KMS-11 (cell line): ENCODE results near the gene ZNF280D.

Experiments
- H2AFZ ChIP-seq: fragments of 200-600 bp; sonication (generic); 2 replicates; pipeline ENCODE4 v1.6.1; 2016; ENCODE audit warnings: antibody characterized with exemption, mixed run types, low read depth
- H3K27ac ChIP-seq: fragments of 200-600 bp; sonication (generic); 2 replicates; pipeline ENCODE4 v1.6.1; 2016; ENCODE audit warnings: mild to moderate bottlenecking, mixed run types
- H3K27me3 ChIP-seq: fragments of 200-600 bp; sonication (generic); 2 replicates; pipeline ENCODE4 v1.6.1; 2017; ENCODE audit warnings: mild to moderate bottlenecking, low read depth, mixed run types, moderate library complexity; ENCODE audit not compliant: insufficient read depth
- H3K36me3 ChIP-seq: fragments of 200-600 bp; sonication (generic); 2 replicates; pipeline ENCODE4 v1.6.1; 2017; ENCODE audit warnings: mild to moderate bottlenecking, mixed run types; ENCODE audit not compliant: insufficient read depth
- H3K4me1 ChIP-seq: fragments of 200-600 bp; sonication (generic); 2 replicates; pipeline ENCODE4 v1.6.1; 2016; ENCODE audit warnings: mild to moderate bottlenecking, low read depth, mixed run types; ENCODE audit not compliant: poor library complexity, severe bottlenecking
- H3K4me2 ChIP-seq: fragments of 200-600 bp; sonication (generic); 2 replicates; pipeline ENCODE4 v1.7.0; 2016; ENCODE audit warnings: mild to moderate bottlenecking, mixed run types
- H3K4me3 ChIP-seq: fragments of 200-600 bp; sonication (generic); IDR thresholded peaks from 2 replicates; pipeline ENCODE4 v1.6.1; 2017; ENCODE audit warnings: low read depth, low read length, mixed read lengths; ENCODE audit not compliant: insufficient read depth
- H3K79me2 ChIP-seq: fragments of 200-600 bp; sonication (generic); 2 replicates; pipeline ENCODE4 v1.6.1; 2016; ENCODE audit warnings: low read depth, mixed run types; ENCODE audit not compliant: insufficient read depth
- H3K9ac ChIP-seq: fragments of 200-600 bp; sonication (generic); 2 replicates; pipeline ENCODE4 v1.6.1; 2016; ENCODE audit warnings: mild to moderate bottlenecking, mixed run types
- H4K20me1 ChIP-seq: fragments of 200-600 bp; sonication (generic); 2 replicates; pipeline ENCODE4 v1.6.1; 2016; ENCODE audit warnings: mild to moderate bottlenecking, mixed run types; ENCODE audit not compliant: insufficient read depth
- CTCF ChIP-seq: fragments of 200-600 bp; sonication (generic); conservative IDR thresholded peaks from 2 replicates; pipeline ENCODE4 v1.6.1; 2017; ENCODE audit warnings: low read depth, mild to moderate bottlenecking, antibody characterized with exemption, low read length, moderate library complexity, mixed read lengths

The ZNF280D gene

DNA sequence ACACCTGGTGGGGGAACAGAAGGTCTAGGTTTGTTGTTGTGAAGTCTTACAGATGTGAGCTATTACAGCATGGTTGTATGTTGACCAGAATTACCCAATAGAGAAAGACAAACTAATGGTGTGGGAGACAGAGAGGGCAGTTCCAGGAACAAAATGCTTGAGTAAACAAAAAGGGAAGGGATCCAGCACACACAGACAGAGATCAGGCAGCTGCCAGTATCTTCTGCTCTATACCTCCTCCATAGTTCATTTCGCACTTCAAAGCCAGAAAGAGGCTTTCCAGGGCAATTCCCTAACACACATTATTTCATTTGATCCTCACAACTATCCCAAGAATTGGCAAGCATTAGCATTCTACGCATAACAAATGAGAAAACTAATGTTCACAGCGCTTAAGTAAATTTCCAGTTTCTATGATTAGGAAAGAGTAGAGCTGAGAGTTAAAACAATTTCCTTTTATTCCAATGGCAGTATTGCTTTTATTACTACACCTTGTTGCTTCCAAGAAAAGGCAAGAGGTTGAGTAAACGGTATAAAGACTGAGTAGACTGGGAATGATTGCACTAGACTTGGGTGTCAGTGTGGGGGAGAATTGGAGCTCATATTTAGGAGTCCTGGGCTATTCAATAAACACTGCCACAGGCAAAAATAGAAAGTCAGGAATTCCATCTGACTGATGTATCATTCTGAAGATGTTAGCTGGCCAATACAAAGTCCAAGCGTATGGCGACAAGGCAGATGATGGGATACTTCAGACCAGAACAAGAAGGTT is 39.7 kb upstream of the ZNF280D start:
- Histone ChIP-seq H3K79me2 (no peaks in the 10 kb centered on the region), H3K27me3 (no peaks in the 10 kb centered on the region), H3K27ac (no peak overlapping the region), H3K36me3 (no peaks in the 10 kb centered on the region), H2AFZ (no peak overlapping the region), H3K9ac (no peak overlapping the region), H4K20me1 (no peaks in the 10 kb centered on the region), H3K4me1 (no peaks in the 10 kb centered on the region), H3K4me2 (no peak overlapping the region), H3K4me3 (no peak overlapping the region)
- TF ChIP-seq CTCF = no peak

DNA sequence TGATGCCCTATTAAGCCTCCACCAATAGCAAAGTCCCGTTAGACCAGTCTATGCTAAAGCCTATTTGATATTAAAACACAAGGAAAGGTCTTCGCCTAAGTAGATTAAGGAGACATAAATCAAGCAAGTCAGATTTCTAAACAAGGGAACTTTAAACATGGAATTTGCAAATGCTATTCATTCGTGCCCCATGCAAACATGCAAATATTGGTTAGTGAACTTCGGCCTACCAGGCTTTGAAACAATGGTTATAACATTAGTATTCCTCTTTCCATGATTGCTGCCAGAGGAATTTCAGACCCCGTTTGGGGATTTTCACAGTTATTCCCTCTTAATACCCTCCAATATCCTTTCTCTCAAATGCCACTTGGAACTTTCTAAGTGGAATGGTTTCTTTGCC is 36.9 kb upstream of the ZNF280D start:
- no peak for TF ChIP-seq CTCF
- no peak overlapping the region for H2AFZ ChIP-seq

GRCh38 chr15:56767315-56767714 is 34.0 kb upstream of the ZNF280D start:
- Histone ChIP-seq H3K4me2 (no peak overlapping the region), H3K27me3 (no peaks in the 10 kb centered on the region), H3K4me1 (peaks cover 7% of the 10 kb centered on the region), H3K4me3 (no peak overlapping the region), H2AFZ (no peak overlapping the region), H3K27ac (no peak overlapping the region), H4K20me1 (no peaks in the 10 kb centered on the region), H3K9ac (no peak overlapping the region), H3K79me2 (no peaks in the 10 kb centered on the region), H3K36me3 (no peaks in the 10 kb centered on the region)
- TF ChIP-seq CTCF = no peak

More for the DNA sequence above, 36.9 kb upstream of the ZNF280D start:
- H4K20me1 ChIP-seq = no peaks in the 10 kb centered on the region
- no peak overlapping the region for H3K4me2 ChIP-seq
- no peaks in the 10 kb centered on the region for H3K27me3 ChIP-seq
- no peak overlapping the region for H3K27ac ChIP-seq
- H3K9ac ChIP-seq = no peak overlapping the region
- H3K4me3 ChIP-seq = no peak overlapping the region
- no peaks in the 10 kb centered on the region for H3K79me2 ChIP-seq
- H3K4me1 ChIP-seq = peaks cover 4% of the 10 kb centered on the region
- no peaks in the 10 kb centered on the region for H3K36me3 ChIP-seq

- TF ChIP-seq CTCF = no peak
Measured at GRCh38 chr15:56765251-56765650, 31.9 kb upstream of the ZNF280D start.

More at GRCh38 chr15:56765251-56765650, 31.9 kb upstream of the ZNF280D start:
- H3K4me1 ChIP-seq = peaks cover 7% of the 10 kb centered on the region
- no peak overlapping the region for H2AFZ ChIP-seq
- no peak overlapping the region for H3K4me2 ChIP-seq
- no peaks in the 10 kb centered on the region for H4K20me1 ChIP-seq
- H3K4me3 ChIP-seq = no peak overlapping the region
- no peaks in the 10 kb centered on the region for H3K36me3 ChIP-seq
- no peak overlapping the region for H3K27ac ChIP-seq
- H3K9ac ChIP-seq = no peak overlapping the region
- no peaks in the 10 kb centered on the region for H3K79me2 ChIP-seq
- H3K27me3 ChIP-seq = no peaks in the 10 kb centered on the region
